Stimulated activated CD4-positive, alpha-beta T cell treated with anti-CD3 and anti-CD28 coated beads, TNF-alpha, amount 100 ng/mL, for 1 hour (primary cell): ENCODE measurements around the gene MROH2A.
"Not testable (repeated sequence)": the region's sequence is repeated elsewhere in the genome, so short reads cannot be mapped to it uniquely, and the experiment has no call there.

Experiments used
- DNase-seq, 3 donors: peaks; one replicate each; pipeline ENCODE4 v3.0.0-alpha.2; 2020; ENCODE audit warnings: low read depth in 3 of 3, low spot score in 1 of 3

The MROH2A gene

GRCh38 chr2:233853353-233853752 is 75.2 kb downstream of the MROH2A start:
- no peak for DNase-seq

GRCh38 chr2:233853883-233854240 is 75.7 kb downstream of the MROH2A start:
- DNase-seq, result no peak

GRCh38 chr2:233854241-233854981 is 76.3 kb downstream of the MROH2A start, which contains the start of gene HJURP:
Gene HJURP (minus strand): TSS chr2:233854535. CDS start chr2:233854500, 35 bp downstream.
- peak; percentile 67 to 69 (median 68) for DNase-seq

GRCh38 chr2:233855345-233855744 is 77.2 kb downstream of the MROH2A start:
- no peak for DNase-seq

GRCh38 chr2:233856184-233856583 is 78.1 kb downstream of the MROH2A start:
- DNase-seq, result no peak

- peak in 1 of 3 donors; percentile 24 for DNase-seq
Measured at GRCh38 chr2:233857511-233858141, 79.5 kb downstream of the MROH2A start.

- DNase-seq, result no peak
Measured at GRCh38 chr2:233858331-233858730, 80.2 kb downstream of the MROH2A start.

GRCh38 chr2:233862261-233862768 is 84.2 kb downstream of the MROH2A start:
- no peak for DNase-seq

- DNase-seq, result no peak
Measured at GRCh38 chr2:233865838-233866237, 87.7 kb downstream of the MROH2A start.

- no peak for DNase-seq
Measured at GRCh38 chr2:233866479-233866878, 88.3 kb downstream of the MROH2A start.

- peak in 2 of 3 donors; percentile 27 to 50 for DNase-seq
Measured at GRCh38 chr2:233867993-233868532, 89.9 kb downstream of the MROH2A start, which contains the start of gene MSL3B. Gene MSL3B (minus strand): TSS chr2:233868386.

GRCh38 chr2:233871432-233871831 is 93.3 kb downstream of the MROH2A start:
- no peak for DNase-seq

- DNase-seq, result not testable (repeated sequence)
Measured at GRCh38 chr2:233872125-233872524, 94.0 kb downstream of the MROH2A start.

- DNase-seq, result no peak
Measured at GRCh38 chr2:233882353-233882752, 104.2 kb downstream of the MROH2A start.
